ENCODE measurements around the gene AFDN.

Gene AFDN

DNA sequence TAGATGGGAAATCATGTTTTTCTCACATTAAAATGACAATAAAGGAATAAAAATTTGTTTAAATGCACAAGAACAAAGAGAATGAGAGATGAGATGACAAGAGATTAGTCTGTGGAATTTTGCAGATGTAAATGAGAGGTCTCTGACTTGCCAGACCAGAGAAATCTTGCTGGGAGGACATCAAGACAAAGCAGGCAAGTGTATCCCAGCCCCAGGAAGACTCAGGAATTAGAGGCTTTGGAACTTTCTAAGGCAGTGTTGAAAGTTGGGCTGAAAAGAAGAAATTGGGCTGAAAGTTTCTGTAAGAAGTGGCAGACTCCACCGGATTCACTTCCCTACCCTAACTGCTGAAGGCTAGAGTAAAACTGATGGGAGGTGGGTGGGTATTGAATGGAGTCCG, 54.6 kb downstream of the AFDN start:
- no peak for DNase-seq

DNA sequence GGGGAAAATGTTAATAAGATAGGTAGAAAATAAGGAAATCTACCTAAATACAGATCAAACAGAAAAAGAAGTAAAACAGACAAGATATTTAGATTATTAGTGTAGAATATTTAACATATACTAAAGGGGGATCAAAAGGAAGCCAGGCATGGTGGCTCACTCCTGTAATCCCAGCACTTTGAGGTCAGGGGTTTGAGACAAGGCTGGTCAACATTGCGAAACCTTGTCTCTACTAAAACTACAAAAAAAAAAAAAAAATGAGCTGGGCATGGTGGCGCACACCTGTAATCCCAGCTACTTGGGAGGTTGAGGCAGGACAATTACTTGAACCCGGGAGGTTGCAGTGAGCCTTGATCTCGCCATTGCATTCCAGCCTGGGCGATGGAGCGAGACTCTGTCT, 55.5 kb downstream of the AFDN start:
- no peak for DNase-seq

DNA sequence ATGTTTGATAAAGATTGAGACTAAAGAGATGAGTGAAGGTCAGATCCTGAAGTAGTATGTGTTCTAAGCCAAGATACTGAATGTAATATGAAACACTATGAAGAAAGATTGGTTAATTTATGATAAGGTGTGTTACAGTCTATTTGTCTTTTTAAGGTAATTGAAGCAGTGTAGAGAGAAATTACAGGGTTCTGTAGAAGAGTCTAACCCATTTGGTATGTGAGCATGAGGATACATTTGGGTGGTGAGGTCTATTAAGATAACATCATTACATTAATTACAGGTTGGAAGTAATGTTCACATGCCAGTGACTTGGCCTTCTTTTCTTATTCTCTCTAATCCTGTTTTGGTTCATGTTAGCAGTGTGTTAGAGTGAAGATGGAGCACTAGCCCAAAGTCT, 61.4 kb downstream of the AFDN start:
- no peak for DNase-seq

DNA sequence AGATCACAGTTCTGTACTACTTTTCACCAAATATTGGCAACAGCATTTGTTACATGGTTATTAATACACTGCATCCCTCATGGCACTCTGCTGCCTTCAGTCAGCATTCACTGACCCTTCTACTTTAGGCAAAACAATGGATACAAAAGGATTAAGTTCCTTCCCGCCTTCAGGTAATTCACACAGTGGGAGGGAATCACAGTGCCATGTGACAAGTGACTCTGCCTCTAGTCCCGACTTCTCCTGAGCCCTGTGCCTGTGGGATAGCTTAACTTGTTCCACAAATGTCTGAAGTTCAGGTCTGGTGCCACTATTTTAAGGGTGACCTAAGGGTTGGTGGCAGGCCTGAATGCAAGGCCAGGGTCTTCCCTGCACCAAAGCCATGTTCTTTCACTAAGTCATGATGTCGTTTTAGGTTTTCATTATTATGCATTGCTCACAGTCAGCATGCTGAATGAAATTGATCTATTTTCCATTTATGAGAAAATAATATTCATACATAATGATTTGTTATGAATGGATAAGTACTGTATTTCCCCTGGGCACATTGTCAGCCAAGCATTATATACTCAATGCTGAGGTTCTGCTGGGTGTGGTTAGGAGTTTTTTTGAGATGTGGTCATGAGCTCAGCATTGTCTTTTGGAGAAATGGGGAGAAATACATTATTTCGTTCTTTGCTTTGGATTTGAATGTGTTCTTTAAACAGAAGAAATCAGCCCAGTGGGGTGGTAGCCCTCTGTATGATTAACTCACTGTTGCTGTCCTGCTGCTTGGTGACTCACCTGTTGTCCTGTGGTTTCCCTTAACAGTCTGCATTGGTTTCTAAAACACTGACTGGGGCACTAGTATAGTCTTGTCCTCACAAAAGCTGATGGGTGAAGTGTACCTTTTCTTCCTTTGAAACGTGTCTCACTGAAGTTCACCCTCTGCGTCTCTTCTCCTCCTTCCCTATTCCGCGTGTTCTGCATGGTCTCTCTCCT, 66.4 kb downstream of the AFDN start:
- DNase-seq = no peak

DNA sequence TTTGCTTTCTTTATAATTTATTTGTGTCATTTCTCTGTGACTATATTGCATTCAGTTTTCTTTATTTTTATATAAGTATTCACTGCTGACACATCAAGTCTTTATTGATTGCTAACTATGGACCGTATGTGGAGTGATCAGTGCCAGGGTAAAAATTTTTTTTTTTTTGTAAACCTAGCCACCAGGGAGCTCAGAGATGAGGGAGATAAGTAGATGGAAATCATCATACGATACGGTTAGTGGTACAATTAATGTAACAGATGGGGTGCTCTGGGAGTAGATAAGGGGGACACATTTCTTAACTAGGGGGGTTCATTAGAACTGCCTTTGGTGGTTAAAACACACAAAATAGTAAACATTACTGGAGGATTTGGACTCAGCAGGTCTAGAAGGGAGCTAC, 68.3 kb downstream of the AFDN start:
- DNase-seq = no peak

DNA sequence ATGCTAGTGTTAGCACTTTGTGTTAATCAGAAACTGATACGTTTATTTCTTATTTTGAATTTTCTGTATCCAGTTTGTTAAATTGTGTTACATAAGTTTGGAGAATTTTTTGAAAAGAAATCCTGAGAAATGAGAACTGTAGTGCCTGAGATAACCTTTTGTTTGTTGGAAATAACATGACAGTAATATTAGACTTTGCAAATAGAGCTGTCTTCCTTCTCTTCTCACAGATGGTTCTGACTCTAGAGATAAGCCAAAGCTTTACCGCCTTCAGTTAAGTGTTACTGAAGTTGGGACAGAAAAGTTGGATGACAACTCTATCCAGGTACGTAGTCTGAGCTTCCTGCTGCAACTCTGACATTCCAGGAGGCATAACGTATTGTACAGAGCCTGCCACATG, 69.9 kb downstream of the AFDN start:
- no peak for DNase-seq

DNA sequence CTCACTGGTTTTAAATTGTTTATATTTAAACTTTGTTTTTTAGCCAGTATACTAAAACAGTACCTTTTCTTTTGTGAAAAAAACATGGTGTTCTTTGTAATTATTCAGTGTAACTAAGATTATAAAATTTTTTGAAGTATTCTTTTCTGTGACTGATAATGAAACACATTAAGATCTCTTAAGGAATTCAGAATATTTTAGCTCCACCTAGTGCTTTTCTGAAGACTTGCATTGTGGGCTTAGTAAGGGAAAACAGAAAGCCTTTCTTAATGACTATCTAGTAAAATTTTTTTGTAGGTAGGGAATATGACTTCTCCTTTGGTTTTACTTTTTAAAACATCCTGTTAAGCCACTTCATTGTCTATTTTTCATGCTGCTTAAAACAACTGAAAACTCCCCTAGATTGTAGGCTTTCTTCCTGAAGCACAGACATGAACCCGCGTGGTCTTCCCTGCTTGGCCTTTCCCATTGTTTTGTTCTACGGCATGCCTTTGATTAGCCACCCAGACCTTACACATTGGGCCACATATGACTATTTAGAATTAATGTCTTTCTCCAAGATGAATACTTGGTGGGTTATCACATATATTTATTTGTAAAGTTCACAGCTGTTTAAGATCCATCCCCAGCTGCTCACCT, 72.1 kb downstream of the AFDN start:
- DNase-seq = peak; percentile 26 to 57

DNA sequence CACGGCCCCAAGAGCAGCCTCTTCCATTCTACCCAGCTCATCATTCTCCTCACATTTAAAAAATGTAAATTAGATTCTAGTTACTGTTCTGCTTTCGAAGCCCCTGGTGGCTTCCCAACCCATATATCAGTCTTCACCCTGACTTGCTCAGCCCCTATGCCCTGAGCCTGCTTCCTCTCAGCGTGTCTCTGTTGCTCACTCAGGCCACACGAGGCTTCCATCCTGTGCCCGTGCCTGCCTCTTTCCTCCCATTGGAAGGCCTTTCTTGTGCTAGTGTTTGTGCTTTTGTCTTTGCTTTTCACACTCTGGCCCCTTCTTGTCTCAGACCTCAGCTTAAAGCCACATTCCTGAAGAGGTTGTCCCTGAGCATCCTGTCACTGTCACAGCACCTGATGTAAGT, 78.1 kb downstream of the AFDN start:
- DNase-seq = no peak

DNA sequence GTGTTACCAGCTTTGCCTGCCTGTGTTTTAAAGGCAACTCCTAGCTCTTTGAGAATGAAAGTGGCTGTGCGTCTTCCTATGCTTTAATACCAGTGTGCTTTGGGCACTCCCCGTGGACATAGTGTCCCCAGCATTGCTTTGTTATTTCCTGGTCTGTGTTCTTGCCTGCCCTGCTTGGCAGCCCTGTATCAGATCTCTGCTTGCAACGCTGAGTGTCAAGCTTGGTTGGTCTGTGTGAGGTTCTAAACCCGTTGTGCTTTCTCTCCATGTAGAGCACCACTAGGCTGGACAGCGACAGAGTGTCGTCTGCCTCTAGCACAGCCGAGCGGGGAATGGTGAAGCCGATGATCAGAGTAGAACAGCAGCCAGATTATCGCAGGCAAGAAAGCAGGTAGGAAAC, 80.2 kb downstream of the AFDN start:
- DNase-seq = no peak

DNA sequence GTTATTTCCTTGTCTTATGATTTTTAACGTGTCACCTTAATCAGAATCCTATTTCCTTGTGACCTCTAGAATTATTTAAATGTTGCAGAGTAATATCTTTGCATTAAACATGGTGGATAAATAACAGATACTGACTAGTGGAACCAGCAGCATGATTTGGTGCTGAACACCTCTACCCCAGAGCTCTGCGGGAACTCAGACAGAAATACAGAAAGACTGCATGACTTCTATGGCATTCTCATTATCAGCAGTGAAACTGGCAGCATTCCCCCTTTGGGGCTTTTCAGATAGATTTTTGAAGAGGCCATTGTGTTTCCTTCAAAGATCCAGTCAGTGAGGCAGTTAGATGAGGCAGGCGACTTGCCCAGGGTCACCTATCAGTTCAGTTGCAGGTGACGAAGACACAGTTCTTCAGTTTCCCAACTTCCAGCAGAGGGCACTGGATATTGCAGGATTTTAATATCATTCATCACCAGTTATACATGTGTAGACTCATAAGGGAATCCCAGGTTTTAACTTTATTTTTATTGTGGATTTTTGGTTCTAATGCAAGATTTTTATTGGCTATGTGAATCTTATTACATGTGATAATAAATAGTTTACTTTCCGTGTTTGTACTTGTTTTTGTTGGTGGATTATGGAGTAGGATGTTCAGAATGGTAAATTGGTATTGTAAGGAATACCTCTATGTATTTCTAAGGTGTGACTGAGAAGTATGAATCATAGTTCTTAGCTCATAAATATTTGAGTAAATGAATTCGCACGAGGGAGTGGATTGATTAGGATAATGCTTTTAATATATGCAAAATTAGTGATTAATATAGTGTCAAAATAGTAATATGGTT, 81.3 kb downstream of the AFDN start:
- DNase-seq = no peak

DNA sequence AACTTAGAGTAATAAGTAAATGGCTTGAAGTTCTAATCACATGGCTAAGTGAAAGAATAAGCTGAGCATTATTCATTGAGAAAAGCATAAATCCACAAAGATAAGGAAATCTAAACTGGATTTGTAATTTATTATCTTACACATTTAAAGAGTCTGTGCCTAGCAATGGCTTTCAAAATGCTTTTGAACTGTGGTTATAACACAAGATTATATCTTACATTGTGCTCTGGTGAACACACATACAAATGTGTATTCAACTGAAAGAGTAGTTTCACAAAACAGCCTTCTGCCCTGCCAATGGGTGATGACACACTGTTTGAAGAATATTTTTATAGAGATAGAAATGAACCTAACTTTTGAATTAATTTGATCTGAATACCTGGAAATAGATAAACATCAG, 83.3 kb downstream of the AFDN start:
- DNase-seq = no peak

DNA sequence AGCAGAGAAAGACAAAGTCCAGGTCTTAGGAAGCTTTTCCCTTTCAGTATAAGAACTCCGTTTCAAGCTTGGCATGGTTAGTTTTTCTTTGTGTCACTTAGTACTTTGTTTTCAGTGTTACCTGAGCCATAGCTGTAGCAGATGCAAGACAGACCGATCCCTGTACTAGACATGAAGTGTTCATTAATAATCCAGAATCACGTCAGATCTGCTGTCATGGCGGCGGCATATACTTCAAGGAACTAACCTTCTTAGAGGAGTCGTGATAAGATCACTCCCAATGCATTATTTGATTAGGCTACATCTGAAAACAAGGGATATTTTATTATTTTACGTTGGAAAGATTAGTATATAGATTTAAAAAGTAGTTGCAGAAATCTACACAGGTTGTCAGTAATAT, 83.9 kb downstream of the AFDN start:
- no peak for DNase-seq

DNA sequence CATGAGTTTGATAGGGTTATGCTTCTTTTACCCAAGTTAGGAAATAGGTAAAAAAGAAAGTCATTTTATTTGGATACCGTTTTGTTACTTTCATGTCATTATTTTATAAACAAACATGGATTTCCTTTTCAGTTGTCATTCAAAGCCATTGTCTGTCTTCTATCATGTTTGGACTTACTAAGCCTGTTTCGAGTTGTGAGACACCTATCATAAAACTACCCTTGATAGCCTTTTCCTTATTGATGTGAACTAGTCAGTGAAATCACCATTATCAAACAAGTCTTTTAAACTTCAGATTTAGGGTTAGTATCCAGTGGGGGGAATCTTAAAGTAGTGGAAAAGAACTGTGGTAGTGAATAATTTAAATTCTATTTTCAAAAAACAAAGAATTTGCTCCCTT, 85.8 kb downstream of the AFDN start:
- no peak for DNase-seq

DNA sequence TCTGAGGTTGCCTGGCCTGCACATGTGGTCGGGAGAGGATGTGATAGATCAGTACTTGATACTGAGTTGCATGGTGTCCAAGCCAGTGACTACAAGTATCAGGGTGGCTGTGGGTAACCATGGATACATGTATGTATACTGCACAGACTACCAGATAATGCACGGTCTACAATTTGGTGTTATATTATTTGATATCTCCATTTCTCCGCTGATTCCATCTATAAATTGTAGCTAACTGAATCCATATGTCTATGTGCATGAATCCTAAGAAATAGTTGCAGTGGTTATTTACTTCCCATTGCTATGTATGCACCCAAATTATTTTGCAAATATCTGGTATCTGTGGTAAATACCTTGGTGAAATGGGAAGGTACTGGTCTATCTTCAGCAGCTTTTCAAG, 87.0 kb downstream of the AFDN start:
- no peak for DNase-seq

DNA sequence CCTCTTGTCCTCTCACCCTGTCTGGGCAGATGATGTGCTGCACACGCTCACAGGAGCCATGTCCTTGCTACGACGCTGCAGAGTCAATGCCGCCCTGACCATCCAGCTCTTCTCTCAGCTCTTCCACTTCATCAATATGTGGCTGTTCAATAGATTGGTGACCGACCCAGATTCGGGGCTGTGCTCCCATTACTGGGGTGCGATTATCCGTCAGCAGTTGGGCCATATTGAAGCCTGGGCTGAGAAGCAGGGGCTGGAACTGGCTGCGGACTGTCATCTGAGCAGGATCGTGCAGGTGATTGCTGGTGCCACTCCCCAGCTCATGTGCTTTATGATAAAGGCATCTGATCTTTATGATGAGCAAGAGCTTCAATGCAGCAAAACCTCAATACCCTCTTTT, 88.4 kb downstream of the AFDN start:
- DNase-seq = no peak

DNA sequence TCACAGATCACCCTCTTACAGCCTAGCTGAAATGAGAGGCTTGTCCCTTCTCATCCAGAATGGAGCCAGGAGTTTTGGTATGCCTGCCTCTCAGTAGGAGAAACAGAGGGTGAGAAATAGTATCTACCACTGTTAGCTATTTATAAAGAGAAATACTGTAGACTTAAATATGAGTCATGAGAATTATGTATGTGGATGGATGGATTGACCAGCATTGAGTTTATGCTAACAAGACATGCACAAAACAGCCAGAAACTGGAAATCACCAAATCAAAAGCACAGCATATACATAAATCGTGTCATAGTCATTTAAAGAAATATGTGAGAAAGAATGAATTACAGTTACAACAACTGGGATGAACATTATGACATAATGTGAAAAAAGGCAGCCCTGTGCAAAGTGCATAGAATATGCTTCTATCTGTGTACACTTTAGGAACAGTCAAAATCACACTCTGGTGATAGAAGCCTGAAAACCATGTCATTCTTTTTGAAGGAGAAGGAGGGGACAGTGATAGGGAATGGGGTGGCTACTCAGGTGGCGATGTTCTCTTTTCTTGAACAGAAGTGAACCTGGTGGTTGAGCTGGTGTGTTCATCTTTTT, 90.9 kb downstream of the AFDN start:
- no peak for DNase-seq

DNA sequence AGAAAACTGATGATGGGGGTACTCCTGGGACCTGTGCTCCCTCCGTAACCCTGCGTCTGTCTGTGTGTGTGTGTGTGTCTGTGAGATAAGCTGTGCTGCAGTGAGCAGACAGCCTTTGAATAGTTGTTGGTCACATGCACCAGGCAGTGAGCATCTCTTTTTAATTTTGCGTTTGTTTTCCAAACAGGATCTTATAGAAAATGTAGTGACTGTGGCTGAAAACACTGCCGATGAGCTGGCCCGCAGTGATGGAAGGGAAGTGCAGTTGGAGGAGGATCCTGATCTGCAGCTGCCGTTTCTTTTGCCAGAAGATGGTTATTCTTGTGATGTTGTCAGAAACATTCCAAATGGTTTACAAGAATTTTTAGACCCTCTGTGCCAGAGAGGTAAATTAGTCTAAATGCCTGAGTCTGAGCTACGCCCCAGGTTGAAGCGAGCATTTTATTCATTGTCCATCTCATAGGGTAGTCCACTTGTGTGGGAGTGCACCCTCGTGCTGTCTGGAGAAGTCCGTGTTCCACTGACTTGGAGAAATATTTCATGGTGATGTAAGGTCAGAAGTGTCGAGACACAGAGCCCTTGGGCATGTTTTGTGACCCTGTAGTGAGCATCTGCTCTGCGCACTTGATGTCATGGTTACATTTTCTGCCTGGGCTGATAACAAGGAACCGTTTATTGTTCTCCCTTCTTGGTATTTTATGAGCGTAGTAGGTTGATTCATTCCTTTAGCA, 92.0 kb downstream of the AFDN start:
- DNase-seq = no peak

DNA sequence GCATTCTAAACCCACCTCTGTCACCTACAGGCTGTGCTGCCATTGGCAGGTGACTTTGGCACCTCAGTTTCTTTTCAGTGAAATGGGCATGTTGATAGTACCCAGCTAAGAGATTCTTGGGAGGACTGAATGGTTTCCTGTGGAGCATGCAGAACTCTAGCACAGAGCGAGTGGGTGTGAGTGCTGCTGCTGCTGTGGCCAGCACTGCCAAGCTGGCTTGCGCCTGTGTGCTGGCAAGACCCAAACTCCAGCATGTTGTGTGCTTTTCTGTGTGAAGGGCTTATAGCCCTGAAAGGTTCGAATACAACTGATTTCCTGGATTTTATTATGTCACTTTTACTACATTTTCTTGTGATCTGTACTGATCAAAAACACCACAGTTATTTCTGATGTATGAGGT, 92.6 kb downstream of the AFDN start:
- no peak for DNase-seq

DNA sequence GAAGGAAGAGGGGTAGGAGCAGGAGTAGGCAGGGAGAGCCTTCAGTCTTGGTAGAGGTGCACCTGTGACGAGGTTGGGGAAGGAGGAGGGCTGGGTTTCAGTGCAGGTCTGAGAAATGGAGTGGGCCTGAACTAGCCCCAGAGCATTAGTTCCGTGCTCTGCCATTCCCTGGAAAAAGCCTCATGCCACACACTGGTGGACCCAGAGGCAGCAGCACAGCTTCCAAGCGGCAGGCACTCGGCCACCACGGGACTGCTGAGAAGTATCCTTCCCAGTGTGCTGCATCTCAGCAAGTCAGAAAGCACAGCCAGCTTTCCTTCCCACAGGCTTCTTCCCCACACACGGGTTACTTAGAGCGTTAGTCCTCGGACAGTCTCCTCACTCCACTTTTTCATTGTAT, 93.5 kb downstream of the AFDN start:
- DNase-seq = no peak

DNA sequence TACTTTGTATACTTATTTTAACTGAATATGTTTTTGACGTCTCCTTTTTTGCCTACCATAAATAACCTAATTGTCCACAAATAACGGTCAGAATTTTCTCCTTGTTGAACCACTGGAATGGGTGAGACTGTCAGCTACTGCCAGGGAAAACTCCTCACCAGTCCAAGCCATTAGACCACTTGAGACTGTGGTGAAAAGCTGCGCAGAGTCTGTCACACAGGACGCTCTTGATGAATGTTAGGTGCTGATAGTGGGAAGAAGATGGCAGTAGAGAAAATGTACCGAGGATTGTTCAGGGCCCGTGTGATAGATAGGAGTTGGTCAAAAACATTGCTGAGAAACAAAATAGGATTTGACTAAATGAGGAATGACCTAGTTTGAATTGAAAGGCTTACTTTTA, 95.1 kb downstream of the AFDN start:
- no peak for DNase-seq

DNA sequence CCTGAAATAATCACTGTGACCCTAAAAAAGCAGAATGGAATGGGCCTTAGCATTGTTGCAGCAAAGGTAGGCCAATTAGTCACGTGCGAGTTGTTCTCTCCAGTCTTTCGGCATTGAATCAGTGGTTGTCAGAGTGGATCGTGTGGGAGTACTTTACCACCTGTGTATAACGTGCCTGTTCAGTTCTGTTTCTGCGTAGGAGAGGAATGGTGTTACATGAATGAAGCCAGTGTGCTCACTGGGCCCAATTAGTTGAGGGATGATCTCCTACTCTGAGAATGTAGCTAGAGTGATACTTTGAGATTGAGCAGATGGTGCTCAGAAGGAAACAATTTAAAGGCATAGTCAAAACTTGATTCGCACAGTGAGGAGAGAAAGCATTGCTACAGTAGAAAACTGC, 98.3 kb downstream of the AFDN start:
- no peak for DNase-seq

DNA sequence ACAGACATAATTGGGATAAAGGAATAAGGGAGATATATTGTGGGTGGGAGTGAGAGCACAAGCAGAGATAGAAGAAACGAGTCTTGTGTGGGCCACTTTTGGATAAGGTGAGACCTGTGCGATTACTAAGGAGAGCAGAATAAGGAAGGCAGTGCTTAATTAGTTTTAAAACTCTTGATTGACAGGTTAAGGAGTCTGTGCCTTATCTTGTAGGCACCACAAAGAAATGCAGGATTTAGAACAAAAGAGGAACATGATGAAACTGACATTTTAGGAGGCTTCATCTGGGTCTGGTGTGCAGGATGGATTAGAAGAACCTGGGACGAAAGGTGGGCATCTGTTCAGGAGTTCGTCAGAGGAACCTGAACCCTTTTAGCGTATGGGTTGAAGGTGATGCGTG, 100.5 kb downstream of the AFDN start:
- DNase-seq = no peak

DNA sequence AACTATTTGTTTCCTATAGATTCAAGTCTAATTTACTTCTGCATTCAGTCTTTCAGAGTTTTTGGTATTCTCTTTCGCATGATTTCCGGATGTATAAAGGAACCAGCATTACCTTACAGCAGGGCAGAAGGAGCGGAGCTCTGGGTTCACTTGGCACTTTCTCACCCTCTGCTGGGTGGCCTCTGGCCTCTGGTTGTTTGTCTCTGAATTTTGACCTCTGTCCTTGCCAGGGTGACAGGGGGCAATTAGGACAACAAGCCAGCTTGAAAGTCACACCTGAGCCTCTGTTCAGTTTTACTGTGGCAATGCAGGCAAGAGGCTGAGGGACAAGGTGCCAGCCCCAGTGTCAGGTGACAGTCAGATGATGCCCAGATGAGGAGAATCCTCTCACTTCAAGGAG, 101.4 kb downstream of the AFDN start:
- no peak for DNase-seq

Measured in inflammatory macrophage treated with lipopolysaccharide for 1 hour (primary cell).